GM21529 (cell line): ENCODE data around the gene LCOR.

ENCODE experiments used
- ATAC-seq: cut with Tn5 transposase; IDR thresholded peaks from one replicate; pipeline ENCODE4 v1.9.1; 2021; ENCODE audit not compliant: unreplicated experiment

LCOR gene

GRCh38 chr10:97006364-97006763 is 174.3 kb downstream of the LCOR start:
- ATAC-seq = no peak

DNA sequence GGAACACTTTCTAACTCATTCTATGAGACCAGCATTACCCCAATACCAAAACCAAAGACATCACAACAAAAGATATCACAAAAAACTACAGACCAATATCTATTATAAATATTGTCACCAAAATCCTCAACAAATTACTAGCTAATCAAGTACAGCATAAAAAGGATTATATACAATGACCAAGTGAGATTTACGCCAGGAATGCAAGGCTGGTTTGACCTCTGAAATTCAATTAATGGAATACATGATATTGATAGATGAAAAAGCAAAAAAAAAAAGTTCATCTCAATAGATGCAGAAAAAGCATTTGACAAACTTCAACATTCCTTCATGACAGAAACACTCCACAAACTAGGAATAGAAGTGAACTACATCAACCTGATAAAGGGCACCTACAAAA is 175.3 kb downstream of the LCOR start:
- ATAC-seq = no peak

DNA sequence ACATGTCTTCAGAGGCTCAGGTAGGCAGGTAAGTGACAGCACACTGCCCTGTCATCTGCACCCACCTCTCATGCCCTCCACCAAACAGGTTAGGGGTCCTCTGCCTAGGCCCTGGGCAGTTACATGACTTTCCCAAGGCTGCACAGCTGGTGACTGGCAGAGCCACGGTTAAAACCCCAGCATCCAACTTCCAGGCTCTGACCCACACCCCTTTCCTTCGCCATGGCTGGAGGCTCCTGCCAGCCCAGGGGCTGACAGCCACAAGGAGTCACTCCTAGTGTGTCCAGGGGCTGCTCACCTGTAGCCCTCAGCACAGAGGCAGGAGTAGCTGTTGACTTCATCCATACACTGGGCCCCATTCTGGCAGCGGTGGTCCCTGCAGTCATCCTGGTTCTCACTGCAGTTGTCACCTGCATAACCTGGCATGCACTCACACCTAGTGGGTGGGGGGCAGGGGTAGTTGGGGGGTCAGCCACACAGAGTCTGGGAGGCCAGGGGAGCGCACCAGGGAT is 178.7 kb downstream of the LCOR start:
- ATAC-seq = no peak

DNA sequence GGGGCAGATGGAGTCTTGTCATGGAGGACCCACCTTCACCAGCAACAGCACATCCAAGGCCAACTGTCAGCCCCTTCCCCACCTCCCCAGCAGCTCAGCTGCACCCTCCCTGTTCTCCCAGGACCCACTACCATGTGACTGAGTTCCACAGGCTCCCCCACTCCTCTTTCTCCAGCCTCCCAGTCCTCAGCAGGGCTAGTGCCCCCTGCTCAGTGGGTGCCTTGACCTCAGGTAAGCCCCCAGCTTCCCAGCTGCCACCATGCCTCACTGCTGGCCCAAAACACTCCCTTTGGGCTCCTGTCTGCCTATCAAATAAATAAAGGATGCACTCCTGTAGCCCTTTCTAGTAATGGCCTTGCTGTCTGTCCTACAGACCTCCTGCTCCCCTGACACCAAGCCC is 179.3 kb downstream of the LCOR start:
- ATAC-seq = no peak

DNA sequence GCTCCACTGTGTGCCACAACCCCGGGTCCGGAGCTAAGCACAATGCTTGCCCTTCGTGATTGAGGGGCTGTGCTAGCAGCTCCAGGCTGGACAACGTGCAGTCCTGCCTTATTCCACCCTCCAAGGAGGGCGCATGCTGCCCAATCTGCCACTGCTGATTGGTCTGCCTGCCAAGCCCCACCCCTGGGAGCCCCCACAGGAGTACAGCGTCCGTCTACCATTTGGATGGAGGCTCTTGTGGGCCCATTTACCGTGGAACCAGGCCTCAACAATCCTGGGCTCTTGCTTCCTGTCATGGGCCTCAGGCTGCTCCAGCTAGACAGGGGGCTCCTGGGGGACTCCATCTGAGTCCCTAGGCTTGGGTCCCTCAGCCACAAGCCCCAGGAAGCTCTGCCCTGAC is 180.4 kb downstream of the LCOR start:
- ATAC-seq = no peak

- no peak for ATAC-seq
Measured at GRCh38 chr10:97013568-97013967, 181.5 kb downstream of the LCOR start.

DNA sequence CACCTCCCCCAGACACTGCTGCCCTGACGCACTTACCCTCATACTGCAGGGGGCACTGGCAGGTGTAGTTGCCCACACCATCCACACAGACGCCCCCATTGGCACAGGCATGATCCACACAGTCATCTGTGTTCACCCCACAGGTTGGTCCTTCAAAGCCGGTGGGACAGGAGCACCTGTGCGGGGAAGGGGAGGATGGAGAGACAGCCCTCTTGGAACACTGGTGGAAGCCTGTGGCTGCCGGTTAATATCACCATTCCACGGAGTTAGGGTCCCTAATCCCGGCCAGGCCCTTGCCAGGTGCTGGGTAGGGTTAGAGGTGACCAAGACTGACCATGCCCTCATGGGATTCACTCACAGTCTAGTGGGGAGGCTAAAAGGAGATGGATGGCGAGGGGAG is 181.9 kb downstream of the LCOR start:
- no peak for ATAC-seq

DNA sequence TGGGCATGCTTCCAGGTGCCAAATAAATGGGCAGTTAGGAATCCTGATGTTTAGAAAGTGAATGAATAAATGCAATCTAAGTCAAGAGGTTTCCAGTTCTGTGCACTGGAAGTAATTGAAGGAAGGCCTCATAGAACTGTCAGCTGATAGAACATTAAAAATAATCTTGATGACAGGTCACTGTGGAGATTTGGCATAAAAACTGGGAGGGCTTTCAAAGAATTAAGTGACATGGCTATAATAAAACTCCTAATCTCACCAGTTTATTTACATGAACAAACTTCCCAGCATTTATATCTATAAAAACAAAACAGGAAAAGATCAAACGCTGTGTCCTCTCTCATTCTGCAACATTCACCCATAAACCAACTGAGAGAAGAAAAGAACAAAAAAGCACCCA is 183.1 kb downstream of the LCOR start:
- no peak for ATAC-seq

DNA sequence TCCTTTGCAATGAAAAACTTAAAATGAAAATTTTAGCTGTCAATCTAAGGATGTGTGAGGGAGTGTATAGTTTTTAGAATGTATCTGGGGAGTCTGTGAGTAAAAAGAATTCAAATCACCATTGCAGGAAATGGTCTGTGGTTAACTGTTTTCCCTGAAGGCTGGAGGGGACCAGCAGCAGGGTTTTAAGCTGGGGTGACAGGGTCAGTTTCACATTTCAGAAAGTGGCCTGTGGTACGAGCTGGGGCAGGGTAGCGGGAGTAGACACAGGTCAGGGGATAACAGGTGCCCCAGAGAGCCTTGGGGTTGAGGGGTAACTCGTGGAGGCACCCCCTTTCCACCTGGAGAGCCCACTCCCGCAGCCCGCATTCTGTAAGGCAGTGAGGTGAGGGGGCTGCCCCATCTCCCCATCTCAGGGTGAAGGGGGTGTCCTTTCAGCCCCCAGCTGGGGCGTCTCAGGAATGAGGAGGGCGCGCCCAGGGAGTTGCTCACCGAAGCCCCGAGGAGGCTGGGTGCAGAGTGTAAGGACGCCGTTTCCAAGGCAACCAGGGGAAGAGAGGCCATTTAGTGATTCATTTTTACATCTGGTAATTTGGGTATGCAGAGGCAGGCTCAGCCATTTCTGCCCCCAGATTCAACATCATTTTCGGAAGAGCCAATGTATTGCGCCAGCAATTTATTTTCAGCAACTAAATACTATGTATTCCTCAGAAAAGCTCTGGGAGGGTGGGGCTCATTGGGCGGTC is 184.8 kb downstream of the LCOR start:
- peak; percentile 80 for ATAC-seq

DNA sequence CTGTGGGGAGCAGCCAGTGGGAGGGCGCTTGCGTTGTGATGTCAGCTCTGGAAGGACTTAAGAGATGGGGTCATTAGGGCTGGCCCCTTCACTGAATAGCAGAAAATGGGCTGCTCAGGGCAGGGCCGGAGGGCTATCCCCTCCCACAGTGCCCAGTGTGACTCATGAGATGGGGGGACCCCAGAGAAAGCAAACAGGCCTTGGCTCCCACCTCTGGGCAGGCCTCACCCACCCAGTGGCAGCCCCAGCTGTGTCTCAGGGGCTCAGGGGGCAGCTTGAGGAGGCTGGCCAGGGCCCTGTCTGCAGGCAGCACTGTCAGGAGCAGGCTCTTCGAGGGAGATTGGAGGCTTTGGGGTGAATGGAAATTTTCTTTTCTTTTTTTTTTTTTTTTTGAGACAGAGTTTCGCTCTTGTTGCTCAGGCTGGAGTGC is 185.4 kb downstream of the LCOR start:
- no peak for ATAC-seq

DNA sequence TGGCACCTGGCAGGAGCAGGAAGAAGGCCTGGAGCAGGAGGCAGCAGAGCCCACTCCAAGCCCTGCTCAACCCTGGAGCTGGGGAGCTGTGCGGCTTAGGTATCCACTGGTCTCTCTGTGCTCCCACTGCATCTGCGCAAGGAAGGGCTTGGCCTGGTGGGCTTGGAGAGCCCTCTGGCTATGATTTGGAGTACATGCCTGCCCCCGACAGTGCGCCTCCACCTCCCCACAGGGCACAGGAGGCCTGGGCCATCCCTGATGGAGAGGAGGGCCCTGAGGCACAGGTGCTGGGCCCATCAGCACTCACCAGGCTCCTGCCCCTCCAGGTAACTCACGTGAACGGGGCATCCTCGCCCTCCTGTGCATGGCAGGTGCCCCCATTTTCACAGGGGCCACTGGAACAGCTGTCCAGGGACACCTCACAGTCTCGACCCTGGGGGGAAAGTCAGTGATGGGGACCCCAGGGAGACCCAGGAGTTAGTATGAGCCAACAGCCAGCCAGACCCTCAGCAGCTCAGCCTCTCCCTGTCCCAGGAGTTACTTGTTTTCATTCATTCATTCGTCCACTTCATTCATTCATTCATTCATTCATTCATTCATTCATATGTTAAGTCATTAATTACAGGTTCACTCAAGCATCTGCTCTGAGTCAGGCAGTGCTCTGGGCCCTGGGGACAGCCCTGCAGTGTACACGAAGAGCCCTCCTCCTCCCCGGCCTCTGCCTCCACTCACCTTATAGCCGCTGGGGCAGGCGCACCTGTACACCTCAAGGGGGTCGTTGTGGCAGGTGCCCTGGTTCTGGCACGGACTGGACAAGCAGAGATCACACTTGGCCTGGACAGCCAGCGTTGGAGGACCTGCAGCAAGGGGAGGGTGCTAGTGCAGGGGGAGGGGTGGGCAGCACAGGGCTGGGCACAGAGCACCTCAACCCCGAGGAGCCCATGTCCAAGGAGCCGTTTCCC is 186.4 kb downstream of the LCOR start:
- ATAC-seq = no peak

DNA sequence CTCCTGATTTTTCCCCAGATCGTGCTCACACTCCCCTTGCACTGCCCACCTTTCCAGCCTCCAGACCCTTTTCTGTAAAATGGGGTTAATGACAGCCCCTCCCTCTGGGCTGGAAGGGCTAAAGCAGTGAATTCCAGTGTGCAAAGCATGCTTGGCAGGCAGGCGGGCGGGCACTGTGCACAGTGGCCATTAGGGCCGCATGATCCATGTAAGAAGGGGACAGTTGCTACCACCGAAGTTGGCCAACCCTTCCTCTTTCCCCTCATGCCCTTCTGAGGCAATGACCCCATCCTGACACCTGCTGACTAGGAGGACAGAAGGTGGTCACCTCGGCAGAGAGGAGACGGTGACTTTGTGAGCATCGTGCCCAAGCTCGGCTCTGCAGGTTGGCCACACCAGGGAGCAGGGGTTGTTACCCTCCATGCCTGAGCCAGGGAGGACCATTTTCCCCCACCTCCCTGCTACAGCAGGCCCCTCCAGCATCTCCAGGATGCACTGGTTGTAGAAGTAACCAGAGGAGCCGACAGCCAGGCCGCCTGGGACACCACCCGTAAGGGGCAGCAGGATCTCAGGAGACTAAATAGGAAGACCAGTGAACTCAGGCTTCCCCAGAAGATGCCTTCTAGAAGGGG is 187.2 kb downstream of the LCOR start:
- ATAC-seq = no peak

DNA sequence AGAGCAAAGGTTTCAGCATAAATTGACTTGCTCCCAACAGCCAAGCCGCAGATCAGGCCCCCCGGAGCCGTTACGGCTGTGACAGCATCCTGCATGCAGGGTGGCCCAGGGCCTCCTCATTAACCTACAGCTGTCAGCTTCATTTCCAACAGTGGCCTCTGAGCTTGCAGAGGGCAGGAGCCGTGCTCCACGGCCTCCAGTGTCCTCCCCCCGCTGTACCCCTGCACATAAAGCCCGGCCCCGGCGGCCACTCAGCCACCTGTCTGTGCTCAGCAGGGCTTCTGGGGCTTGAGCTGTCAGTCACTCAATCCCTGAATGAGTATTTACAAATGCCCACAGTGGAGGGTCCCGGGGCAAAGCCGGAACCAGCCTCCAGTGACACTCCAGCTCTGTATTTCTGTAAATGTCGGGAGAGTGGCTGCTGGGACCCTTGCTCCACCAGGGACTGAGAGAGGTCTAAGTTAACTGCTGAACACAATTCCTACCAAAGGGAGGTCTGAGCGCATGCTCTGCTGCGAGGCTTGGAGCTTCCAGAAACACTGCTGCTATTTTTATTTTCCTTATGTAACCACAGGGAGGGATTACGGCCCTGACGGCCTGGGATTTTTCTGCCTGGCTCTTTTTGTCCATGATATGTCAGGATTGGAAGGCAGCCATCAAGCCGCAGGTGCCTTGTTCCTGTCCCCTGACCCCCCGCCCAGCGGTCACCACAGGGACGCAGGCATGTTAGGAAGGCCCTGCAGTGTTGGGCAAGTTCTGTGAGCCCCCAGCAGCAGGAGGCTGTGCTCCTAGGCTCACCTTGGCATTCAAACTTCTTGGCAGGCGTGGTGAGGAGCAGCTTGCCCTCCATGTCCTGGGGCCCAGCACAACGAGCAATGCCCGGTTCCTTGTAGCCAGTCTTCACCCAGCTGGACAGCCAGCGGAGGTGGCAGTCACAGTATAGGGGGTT is 188.6 kb downstream of the LCOR start:
- ATAC-seq = no peak

GRCh38 chr10:97022616-97023015 is 190.5 kb downstream of the LCOR start:
- ATAC-seq = no peak

GRCh38 chr10:97023401-97024167 is 191.5 kb downstream of the LCOR start:
- no peak for ATAC-seq

- ATAC-seq = no peak
Measured at GRCh38 chr10:97024168-97025073, 192.3 kb downstream of the LCOR start.

- ATAC-seq = peak; percentile 42
Measured at GRCh38 chr10:97025613-97026242, 193.6 kb downstream of the LCOR start.
